GM12864 (cell line): Measurements from ENCODE around the gene ERC1.

ENCODE experiments used
- DNase-seq: peaks from one replicate; pipeline ENCODE4 v3.0.0-alpha.2; 2011; ENCODE audit warnings: low read depth
- H3K4me3 ChIP-seq: 2 replicates; pipeline ENCODE4 v1.5.1; 2011; ENCODE audit warnings: mild to moderate bottlenecking, low read depth, low read length, control low read depth
- CTCF ChIP-seq: IDR thresholded peaks from 2 replicates; pipeline ENCODE4 v1.5.1; 2011; ENCODE audit warnings: low read depth, mild to moderate bottlenecking, moderate library complexity, low read length, control low read depth, inconsistent platforms; ENCODE audit errors: missing control alignments

The ERC1 gene

GRCh38 chr12:1161197-1161596 lies 170.2 kb downstream of the ERC1 start:
- DNase-seq, result no peak
- TF ChIP-seq CTCF, result no peak
- no peak overlapping the region for H3K4me3 ChIP-seq

GRCh38 chr12:1162081-1162760 lies 171.2 kb downstream of the ERC1 start:
- DNase-seq, result no peak
- no peak overlapping the region for H3K4me3 ChIP-seq
- TF ChIP-seq CTCF, result no peak

GRCh38 chr12:1167784-1168183 lies 176.8 kb downstream of the ERC1 start:
- TF ChIP-seq CTCF, result no peak
- H3K4me3 ChIP-seq, result no peak overlapping the region
- DNase-seq, result no peak

- H3K4me3 ChIP-seq, result no peak overlapping the region
- TF ChIP-seq CTCF, result no peak
- DNase-seq, result no peak
Measured at GRCh38 chr12:1170411-1170810, 179.4 kb downstream of the ERC1 start.

- no peak for DNase-seq
- no peak for TF ChIP-seq CTCF
- H3K4me3 ChIP-seq, result no peak overlapping the region
Measured at GRCh38 chr12:1171657-1172408, 180.8 kb downstream of the ERC1 start.

GRCh38 chr12:1173781-1174617 lies 183.0 kb downstream of the ERC1 start:
- no peak overlapping the region for H3K4me3 ChIP-seq
- no peak for DNase-seq
- no peak for TF ChIP-seq CTCF
